IMR-90 (cell line): ENCODE measurements around the gene RBFOX2. TPM values are rescaled to one million over a fixed set of nuclear protein-coding genes. Genes with fewer than 3 reads are reported as not detected.

Source experiments
- ATAC-seq: fragments of 200-7000 bp; cut with Tn5 transposase; 2 replicates; pipeline ENCODE4 v1.9.1; 2020; ENCODE audit warnings: low read depth, mild to moderate bottlenecking, moderate library complexity
- BruUV-seq: library from RNA; stranded (reverse); fragments of 400-500 nt; replicated peaks from 2 replicates; lab custom pipeline; 2021; lab: Mats Ljungman, UMichigan
- CTCF ChIA-PET: fragments of 300-600 bp; formaldehyde crosslinking; extraction: SDS; loops from one replicate; lab custom pipeline; 2021; ENCODE audit warnings: antibody characterized with exemption; lab: Yijun Ruan, JAX
- POLR2A ChIA-PET: fragments of 300-600 bp; sonication (Branson Sonifier 250); formaldehyde crosslinking; loops from one replicate; lab custom pipeline; 2022; ENCODE audit warnings: antibody characterized with exemption; ENCODE audit not compliant: unreplicated experiment; lab: Charles Lee
- DNase-seq: peaks from one replicate; pipeline ENCODE4 v3.0.0; 2013
- H2AFZ ChIP-seq: replicated peaks from 2 replicates; pipeline ENCODE3; 2013; ENCODE audit warnings: low read length, mild to moderate bottlenecking; ENCODE audit not compliant: poor library complexity
- H2AK5ac ChIP-seq: 2 replicates; pipeline ENCODE4 v1.6.1; 2013; ENCODE audit warnings: low read depth, low read length, inconsistent platforms
- H2AK9ac ChIP-seq: replicated peaks from 2 replicates; pipeline ENCODE3; 2013; ENCODE audit warnings: mild to moderate bottlenecking, low read depth, low read length, moderate library complexity; ENCODE audit not compliant: poor library complexity
- H2BK120ac ChIP-seq: 2 replicates; pipeline ENCODE4 v1.6.1; 2013; ENCODE audit warnings: low read depth, low read length, inconsistent platforms
- H2BK15ac ChIP-seq: 3 replicates; pipeline ENCODE4 v1.6.1; 2013; ENCODE audit warnings: low read depth, low read length, inconsistent platforms
- H2BK20ac ChIP-seq: 2 replicates; pipeline ENCODE4 v1.6.1; 2013; ENCODE audit warnings: low read depth, mild to moderate bottlenecking, inconsistent platforms, low read length, moderate library complexity
- H2BK5ac ChIP-seq: 2 replicates; pipeline ENCODE4 v1.6.1; 2013; ENCODE audit warnings: mild to moderate bottlenecking, low read depth, low read length, inconsistent platforms; ENCODE audit not compliant: poor library complexity, severe bottlenecking
- H3K14ac ChIP-seq: replicated peaks from 2 replicates; pipeline ENCODE4 v1.6.1; 2013; ENCODE audit warnings: low read depth, low read length, inconsistent platforms
- H3K18ac ChIP-seq: 2 replicates; pipeline ENCODE4 v1.6.1; 2013; ENCODE audit warnings: low read depth, low read length, control low read depth
- H3K23ac ChIP-seq: 2 replicates; pipeline ENCODE4 v1.6.1; 2013; ENCODE audit warnings: low read depth, low read length, inconsistent platforms
- H3K27ac ChIP-seq: 2 replicates; pipeline ENCODE4 v1.5.1; 2013; ENCODE audit warnings: mild to moderate bottlenecking, control low read depth, low read length; ENCODE audit not compliant: insufficient read depth
- H3K27me3 ChIP-seq: 2 replicates; pipeline ENCODE4 v1.6.1; 2013; ENCODE audit warnings: low read length; ENCODE audit not compliant: control insufficient read depth, insufficient read depth
- H3K36me3 ChIP-seq: 2 replicates; pipeline ENCODE4 v1.6.1; 2013; ENCODE audit warnings: low read length, mixed read lengths; ENCODE audit not compliant: control insufficient read depth, insufficient read depth
- H3K4ac ChIP-seq: 2 replicates; pipeline ENCODE4 v1.6.1; 2013; ENCODE audit warnings: low read depth, low read length, inconsistent platforms
- H3K4me1 ChIP-seq: 2 replicates; pipeline ENCODE4 v1.6.1; 2013; ENCODE audit warnings: low read length, mixed read lengths; ENCODE audit not compliant: control insufficient read depth, insufficient read depth
- H3K4me2 ChIP-seq: 2 replicates; pipeline ENCODE4 v1.6.1; 2013; ENCODE audit warnings: low read depth, mild to moderate bottlenecking, control low read depth, low read length, moderate library complexity
- H3K4me3 ChIP-seq: 2 replicates; pipeline ENCODE4 v1.5.1; 2013; ENCODE audit warnings: low read depth, mild to moderate bottlenecking, control low read depth, low read length, moderate library complexity; ENCODE audit not compliant: insufficient read depth
- H3K56ac ChIP-seq: 2 replicates; pipeline ENCODE4 v1.6.1; 2013; ENCODE audit warnings: low read length, inconsistent platforms; ENCODE audit not compliant: insufficient read depth; ENCODE audit errors: extremely low read depth
- H3K79me1 ChIP-seq, 2 experiments: 2 replicates each; pipeline ENCODE4 v1.6.1; 2013; ENCODE audit warnings: low read length in 2 of 2, inconsistent platforms in 1 of 2, low read depth in 1 of 2
- H3K9ac ChIP-seq: 2 replicates; pipeline ENCODE4 v1.6.1; 2013; ENCODE audit warnings: low read depth, low read length, control low read depth
- H3K9me1 ChIP-seq: 2 replicates; pipeline ENCODE4 v1.6.1; 2013; ENCODE audit warnings: low read length, inconsistent platforms; ENCODE audit not compliant: insufficient read depth
- H3K9me3 ChIP-seq: 2 replicates; pipeline ENCODE4 v1.6.1; 2013; ENCODE audit warnings: low read length; ENCODE audit not compliant: control insufficient read depth, insufficient read depth
- H4K20me1 ChIP-seq: 2 replicates; pipeline ENCODE4 v1.6.1; 2013; ENCODE audit warnings: low read length, inconsistent platforms; ENCODE audit not compliant: insufficient read depth
- H4K5ac ChIP-seq: 2 replicates; pipeline ENCODE4 v1.6.1; 2013; ENCODE audit warnings: mild to moderate bottlenecking, low read depth, low read length, control low read depth
- H4K8ac ChIP-seq, 2 experiments: 2 replicates each; pipeline ENCODE4 v1.6.1; 2013; ENCODE audit warnings: low read depth in 2 of 2, low read length in 2 of 2, control low read depth in 1 of 2, inconsistent platforms in 1 of 2
- H4K91ac ChIP-seq: 2 replicates; pipeline ENCODE4 v1.6.1; 2013; ENCODE audit warnings: low read depth, low read length, inconsistent platforms; ENCODE audit not compliant: insufficient read depth
- ELK1 ChIP-seq: fragments of 150-350 bp; IDR thresholded peaks from 2 replicates; pipeline ENCODE4 v1.6.1; 2016; ENCODE audit warnings: low read depth, mild to moderate bottlenecking, low read length, moderate library complexity, borderline replicate concordance
- FOS ChIP-seq: fragments of 150-350 bp; IDR thresholded peaks from 2 replicates; pipeline ENCODE4 v1.6.1; 2016; ENCODE audit warnings: low read depth, low read length
- MAFK ChIP-seq: IDR thresholded peaks from 2 replicates; pipeline ENCODE4 v1.6.1; 2012; ENCODE audit warnings: low read depth, low read length, improper control_type of control experiment
- RAD21 ChIP-seq: IDR thresholded peaks from 2 replicates; pipeline ENCODE4 v1.6.1; 2012; ENCODE audit warnings: low read length, improper control_type of control experiment
- SMC3 ChIP-seq: fragments of 150-350 bp; IDR thresholded peaks from 2 replicates; pipeline ENCODE4 v1.6.1; 2016; ENCODE audit warnings: low read depth, mild to moderate bottlenecking, antibody characterized with exemption, low read length, moderate library complexity
- WGBS, 2 experiments: methylation state at CpG; one replicate each; pipeline versions ENCODE4 v1.1.5 to v1.1.7; 2013; ENCODE audit warnings: missing lambda C conversion rate in 2 of 2; ENCODE audit not compliant: insufficient read length in 1 of 2; ENCODE audit errors: extremely low coverage in 2 of 2; 5-methylcytosine and 5-hydroxymethylcytosine counted together
- dilution Hi-C: fragments of 300-500 bp; cut with HindIII; formaldehyde crosslinking; loops from one replicate; pipeline ENCODE4 v1.14.3; 2018; ENCODE audit warnings: low sequenced_read_pairs; ENCODE audit not compliant: unreplicated experiment
- in situ Hi-C: fragments of 300-500 bp; cut with MboI; formaldehyde crosslinking; loops from 3 replicates; pipeline ENCODE4 v1.14.3; 2019; ENCODE audit warnings: low sequenced_read_pairs, inconsistent platforms, mixed read lengths
- intact Hi-C: fragments of 100-400 bp; cut with micrococcal nuclease; formaldehyde crosslinking; loops from 2 replicates; pipeline ENCODE4 v1.10.0; 2022
- polyA plus RNA-seq, 3 experiments: library from polyadenylated mRNA; depleted of rRNA; stranded (reverse); fragments of >200 nt; gene quantifications; 2 replicates each; pipeline ENCODE4 v1.2.3, GENCODE V29; 2012; ENCODE audit warnings: low replicate concordance in 1 of 3
- total RNA-seq: library from RNA; depleted of rRNA; stranded (reverse); fragments of >200 nt; gene quantifications from 2 replicates; pipeline ENCODE4 v1.2.3, GENCODE V29; 2012

The RBFOX2 gene
- total and polyA plus RNA-seq, 2 of the 4 experiments (the other 2 are of a cell fraction): 146 to 178 TPM

- ChIA-PET POLR2A (no interaction called here), CTCF (interaction anchor here (0.5 to 0.6 kb wide), 2 partner anchors 16 to 27 kb away, joined by 3 to 8 read pairs; no protein-coding TSS in a partner anchor)
- no peak overlapping the region for H3K56ac ChIP-seq
- DNase-seq (peak; percentile 8), ATAC-seq (peak; percentile 43; the same call in 1 of the 2 replicates)
- H3K27ac ChIP-seq: no peak overlapping the region
- peaks cover 53 to 74% of the 10 kb centered on the region in 2 experiments for H3K79me1 ChIP-seq
- no peaks in the 10 kb centered on the region; the same call in 1 of the 2 replicates for H3K36me3 ChIP-seq
- no peak overlapping the region for H2BK20ac ChIP-seq
- no peak overlapping the region for H3K14ac ChIP-seq
- peaks cover 10% of the 10 kb centered on the region; the same call in 1 of the 2 replicates for H3K9me1 ChIP-seq
- no peak overlapping the region for H2BK120ac ChIP-seq
- no peak overlapping the region for H4K91ac ChIP-seq
- H2AK5ac ChIP-seq: no peak overlapping the region
- no peak overlapping the region for H4K5ac ChIP-seq
- no peaks in the 10 kb centered on the region for H3K9me3 ChIP-seq
- H3K4me2 ChIP-seq: no peak overlapping the region
- no peak overlapping the region for H2AFZ ChIP-seq
- no peak overlapping the region for H3K23ac ChIP-seq
- no peaks in the 10 kb centered on the region for H3K27me3 ChIP-seq
- H3K18ac ChIP-seq: no peak overlapping the region
- BruUV-seq: no TSS peak
- H2AK9ac ChIP-seq: no peak overlapping the region
- no CpG with 5 or more reads among the region's 5 CpGs for WGBS, 2 experiments
- H2BK15ac ChIP-seq: no peak overlapping the region
- peaks cover 4% of the 10 kb centered on the region for H3K4me1 ChIP-seq
- TF ChIP-seq FOS: no peak
- no peak for TF ChIP-seq RAD21
- no peak for TF ChIP-seq MAFK
- TF ChIP-seq SMC3: no peak
- TF ChIP-seq ELK1: no peak
- in situ Hi-C loops (no loop called here), intact Hi-C loops (no loop called here), dilution Hi-C loops (no loop called here)
- H3K4ac ChIP-seq: no peak overlapping the region
- peaks cover 38% of the 10 kb centered on the region; the same call in 1 of the 2 replicates for H4K20me1 ChIP-seq
- H3K4me3 ChIP-seq: no peak overlapping the region
- H2BK5ac ChIP-seq: no peak overlapping the region
- no peak overlapping the region for H4K8ac ChIP-seq
- no peak overlapping the region for H3K9ac ChIP-seq
Measured at GRCh38 chr22:35868938-35869337, 159.7 kb downstream of the RBFOX2 start.
